Stimulated activated CD4-positive, alpha-beta T cell treated with anti-CD3 and anti-CD28 coated beads, TNF-alpha, amount 100 ng/mL, for 24 hours (primary cell): ENCODE results near the gene PPP1R14B.

ENCODE experiments used
- DNase-seq, 3 experiments: peaks; one replicate each; pipeline ENCODE4 v3.0.0-alpha.2; 2020; ENCODE audit warnings: low read depth in 3 of 3

PPP1R14B gene, protein sequence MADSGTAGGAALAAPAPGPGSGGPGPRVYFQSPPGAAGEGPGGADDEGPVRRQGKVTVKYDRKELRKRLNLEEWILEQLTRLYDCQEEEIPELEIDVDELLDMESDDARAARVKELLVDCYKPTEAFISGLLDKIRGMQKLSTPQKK

DNA sequence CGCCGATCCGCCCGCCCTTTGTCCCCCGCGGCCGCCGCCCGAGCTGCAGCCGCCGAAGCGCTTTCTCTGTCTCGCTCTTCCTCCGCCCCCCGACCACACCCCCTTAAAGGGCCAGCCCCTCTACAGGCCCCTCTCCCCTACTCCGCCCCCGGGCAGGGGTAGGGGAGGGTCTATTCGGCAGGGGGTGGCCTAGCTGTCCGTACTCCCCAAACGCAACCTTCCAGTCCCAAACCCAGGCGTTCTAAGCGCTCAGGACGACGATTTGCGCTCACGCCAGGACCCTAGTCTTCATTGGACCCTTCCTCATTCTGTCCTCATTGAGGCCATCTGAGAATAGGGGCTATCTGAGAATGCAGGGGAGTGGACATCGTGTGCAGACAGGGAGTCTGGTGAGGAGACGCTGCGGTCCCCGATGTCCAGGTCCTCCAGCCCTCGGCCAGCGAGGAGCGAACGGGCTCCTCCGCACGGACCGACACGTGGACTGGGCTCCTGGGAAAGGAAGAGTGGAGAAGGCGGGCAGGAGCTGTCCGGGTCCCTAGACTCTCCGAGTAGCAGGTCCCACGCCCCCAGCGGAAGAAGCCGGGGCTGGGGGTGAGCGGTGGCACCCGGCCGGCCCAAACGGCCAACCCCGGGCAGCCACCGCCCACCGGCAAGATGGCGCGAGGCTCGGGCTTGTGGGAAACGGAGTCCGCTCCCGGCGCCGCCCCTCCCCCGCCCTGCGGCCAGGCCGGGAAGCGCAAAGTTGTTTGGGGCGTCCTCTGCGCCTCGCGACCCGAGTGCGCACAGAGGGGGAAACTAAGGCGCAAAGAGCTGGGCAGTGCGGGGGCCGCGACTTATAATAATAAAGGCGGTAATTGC lies at the start of gene PPP1R14B:
Gene PPP1R14B, minus strand, starts transcription at position 73 of the 858 bp plus-strand sequence. CDS start 270 bp downstream, outside the sequence.
- peak; percentile 68 to 86 (median 71) for DNase-seq

DNA sequence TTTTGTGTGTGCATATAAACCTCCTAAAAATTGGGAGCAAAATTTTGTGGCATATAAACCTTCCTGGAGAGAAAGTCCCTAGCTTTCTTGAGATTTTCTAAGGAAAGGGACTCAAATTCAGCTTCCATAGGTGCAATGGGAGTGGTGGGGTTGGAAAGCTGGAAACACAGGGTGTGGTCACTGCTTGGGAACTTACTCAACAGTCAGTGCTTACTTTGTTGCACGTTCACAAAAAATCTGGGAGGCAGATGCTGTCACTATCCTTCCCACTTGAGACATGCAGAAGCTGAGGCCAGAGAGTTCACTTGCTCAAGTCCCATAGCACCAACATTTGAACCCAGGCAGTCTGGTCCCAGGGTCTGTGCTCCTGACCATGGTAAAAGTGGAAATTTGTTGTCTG lies 49.5 kb upstream of the PPP1R14B start:
- no peak for DNase-seq

DNA sequence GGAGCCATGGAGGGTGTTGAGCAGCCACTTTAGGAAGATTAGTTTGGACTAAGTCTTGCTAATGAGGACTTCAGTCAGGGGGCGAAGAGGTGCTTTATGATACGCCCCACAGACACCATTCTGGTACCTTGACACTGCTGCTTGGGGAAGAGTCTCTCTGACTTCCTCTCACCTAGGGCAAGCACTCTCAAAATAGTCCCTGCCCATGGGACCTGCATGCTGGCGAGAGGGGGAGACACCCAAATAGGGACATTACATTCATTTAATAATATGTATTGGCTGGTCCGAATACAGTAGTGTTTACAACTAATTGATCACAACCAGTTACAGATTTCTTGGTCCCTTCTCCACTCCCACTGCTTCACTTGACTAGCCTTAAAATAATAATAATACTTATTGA lies 49.0 kb upstream of the PPP1R14B start:
- no peak for DNase-seq

DNA sequence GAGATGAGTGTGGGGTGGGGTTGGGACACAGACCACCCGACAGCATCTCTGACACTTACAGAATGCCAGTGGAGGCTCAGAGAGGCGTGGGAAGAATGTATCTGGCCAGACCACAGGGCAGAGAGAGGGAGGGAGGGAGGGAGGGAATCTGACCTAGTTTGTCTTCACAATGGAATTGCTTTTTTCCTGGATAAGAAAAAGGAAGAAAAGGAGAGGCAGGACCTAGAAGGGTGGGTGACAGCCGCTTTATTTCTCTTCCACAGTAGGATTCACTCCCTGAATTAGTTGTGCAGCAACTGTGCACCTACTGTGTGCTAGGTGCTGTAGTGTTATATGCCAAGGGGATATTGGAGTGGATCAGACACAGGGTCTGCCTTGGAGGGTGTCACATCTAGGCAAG lies 48.0 kb upstream of the PPP1R14B start:
- no peak for DNase-seq

DNA sequence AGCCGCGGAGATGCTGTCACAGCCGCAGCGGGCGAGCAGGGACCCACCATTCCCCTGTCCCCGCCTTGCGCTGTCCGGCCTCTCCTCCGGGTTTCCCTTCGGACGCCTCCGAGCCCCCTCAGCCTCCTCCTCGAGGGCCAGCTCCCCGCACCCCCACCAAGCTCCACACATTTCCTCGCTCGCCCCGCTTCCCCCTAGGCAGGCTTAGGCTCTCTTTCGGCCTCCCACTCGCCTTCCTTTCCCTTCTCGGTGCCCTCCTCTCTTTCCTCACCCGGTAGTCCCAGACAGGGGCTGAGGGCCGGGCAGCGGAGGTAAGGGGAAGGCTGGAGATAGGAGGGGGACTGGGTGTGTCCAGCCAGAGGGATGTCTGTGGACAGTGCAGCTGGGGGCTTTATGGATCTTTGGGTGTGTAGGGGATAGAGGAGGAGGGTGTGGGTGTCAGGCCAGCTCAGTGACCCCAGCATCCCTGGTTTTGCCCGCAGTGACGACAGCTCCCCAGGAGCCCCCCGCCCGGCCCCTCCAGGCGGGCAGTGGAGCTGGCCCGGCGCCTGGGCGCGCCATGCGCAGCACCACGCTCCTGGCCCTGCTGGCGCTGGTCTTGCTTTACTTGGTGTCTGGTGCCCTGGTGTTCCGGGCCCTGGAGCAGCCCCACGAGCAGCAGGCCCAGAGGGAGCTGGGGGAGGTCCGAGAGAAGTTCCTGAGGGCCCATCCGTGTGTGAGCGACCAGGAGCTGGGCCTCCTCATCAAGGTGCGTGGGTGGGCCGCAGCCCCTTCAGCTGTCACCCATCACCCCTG lies 45.9 kb upstream of the PPP1R14B start:
- no peak for DNase-seq

DNA sequence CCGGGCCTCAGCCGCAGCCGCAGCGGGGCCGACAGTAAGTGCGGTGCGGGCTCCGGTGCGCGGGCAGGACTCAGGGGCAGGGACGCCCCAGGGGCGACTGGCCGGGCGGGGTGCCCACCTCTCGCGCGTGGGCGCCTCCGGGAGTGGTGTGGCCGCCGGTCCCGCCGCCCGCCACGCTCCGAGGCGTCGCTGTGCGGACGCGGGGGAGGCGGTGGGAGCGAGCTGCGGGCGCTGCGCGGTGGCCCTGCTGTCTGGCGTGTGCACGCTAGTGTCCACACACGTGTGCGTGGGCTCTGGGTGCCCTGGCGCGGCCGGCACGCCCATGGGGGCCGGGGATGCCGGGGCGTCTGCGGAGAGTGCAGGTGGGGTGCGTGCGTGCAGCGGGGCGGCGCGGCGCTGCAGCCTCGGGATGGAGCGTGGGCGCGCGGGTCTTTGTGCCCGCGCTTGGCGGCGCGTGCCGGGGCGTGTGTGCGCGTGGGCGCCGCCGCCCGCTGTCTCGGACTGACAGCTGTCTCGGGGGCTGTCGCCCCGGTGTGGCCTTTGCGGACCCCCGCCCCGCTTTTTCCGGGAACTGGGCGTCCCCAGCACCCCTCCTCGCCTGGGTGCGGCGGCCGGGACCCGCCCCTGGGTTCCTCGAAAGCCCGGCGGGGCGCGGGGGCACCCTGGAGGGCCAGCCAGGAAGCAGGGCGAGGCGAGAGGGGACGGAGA lies 45.2 kb upstream of the PPP1R14B start:
- no peak for DNase-seq

DNA sequence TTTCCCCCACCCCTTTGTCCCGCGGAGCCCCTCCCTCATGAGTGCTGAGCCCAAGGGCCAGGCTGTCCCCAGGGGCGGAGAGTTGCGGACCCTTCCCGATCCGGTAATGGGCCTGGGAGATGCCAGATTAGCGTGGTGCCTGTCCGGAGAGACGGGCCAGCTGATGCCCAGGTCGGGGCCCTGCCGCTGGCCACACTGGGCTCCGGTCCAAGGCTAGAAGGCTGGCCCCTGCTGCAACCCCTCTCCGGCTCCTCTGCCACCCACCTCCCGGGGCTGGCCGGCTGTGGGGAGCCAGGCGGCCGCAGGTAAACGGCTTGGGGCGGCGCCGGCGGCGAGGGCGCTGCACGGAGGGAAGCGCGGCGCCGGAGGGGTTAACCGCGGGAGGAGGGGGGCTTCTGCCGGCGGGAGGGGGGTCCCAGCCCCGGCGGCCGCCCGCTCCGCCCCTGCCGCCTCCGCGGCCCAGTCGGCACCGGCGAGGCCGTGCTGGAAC lies 44.6 kb upstream of the PPP1R14B start, which contains the start of gene KCNK4:
Gene KCNK4, plus strand, starts transcription at position 41 of the 490 bp plus-strand sequence. CDS start 1,717 bp downstream, outside the sequence.
- no peak for DNase-seq

DNA sequence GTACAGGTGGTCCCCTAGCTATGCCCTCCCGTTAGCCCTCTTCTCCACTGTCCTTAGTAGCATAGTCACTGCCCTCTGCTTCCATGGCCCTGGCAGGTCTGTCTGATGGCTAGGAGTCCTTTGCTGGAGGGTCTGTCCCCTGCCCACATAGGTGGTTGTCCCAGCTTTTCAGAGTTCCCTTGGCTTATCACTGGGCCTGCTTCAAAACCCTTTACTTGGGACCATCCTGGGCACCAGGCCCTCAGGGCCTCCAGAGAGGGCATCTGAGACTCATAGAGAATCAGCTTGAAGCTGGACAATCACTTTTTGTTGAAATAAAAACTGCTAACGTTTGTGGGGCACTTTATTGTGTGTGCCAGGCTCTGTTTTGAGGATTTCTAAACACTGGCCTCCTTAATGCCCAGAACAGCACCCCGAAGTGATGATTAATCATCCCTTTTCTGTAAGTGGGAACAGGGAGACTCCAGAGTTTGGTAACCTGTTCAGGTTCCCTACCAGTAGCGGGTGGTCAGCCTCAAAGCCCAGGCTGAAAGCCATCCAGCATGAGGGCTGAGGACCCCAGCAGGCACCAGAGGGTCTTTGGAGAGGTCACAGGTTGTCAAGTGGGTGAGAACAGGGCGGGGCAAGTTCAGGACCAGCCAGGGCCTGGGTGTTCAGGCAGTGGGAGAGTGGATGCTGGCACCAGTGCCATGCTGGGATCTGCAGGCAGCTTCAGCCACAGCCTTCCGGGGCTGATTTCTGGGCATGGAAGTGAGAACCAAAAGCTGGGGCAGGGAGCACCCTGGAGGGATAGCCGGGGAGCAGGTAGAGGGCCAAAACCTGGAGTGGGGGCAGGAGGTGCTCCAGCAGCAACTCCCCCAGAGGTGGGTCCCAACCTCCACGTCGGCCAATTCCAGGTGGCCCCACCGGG lies 43.9 kb upstream of the PPP1R14B start:
- DNase-seq = no peak

DNA sequence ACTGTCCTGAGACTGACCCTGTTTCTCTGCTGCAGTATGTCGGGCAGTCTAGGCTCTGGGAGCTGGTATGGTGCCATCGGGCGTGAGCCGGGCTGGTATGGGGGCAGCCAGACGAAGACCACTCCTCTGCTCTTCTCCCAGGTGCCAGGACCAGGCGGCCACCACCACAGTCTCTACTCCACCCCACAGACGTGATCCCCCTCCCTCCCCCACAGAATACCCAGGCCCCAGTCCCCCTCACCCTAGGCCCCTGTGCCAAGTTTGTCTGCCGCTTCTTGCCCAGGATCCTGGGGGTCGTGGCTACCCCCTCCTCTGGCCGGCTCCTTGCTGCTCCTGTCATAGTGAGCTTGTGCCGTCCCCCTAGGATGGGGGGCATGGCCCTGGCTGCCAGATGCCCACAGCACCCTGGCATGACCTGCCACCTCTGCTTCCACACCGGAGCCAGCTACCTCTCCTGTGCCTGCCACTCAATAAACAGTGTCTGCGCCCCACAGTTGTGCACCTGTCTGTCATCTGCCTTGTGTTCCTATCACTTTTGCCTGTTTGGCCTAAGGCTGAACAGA lies 42.3 kb upstream of the PPP1R14B start:
- no peak for DNase-seq

DNA sequence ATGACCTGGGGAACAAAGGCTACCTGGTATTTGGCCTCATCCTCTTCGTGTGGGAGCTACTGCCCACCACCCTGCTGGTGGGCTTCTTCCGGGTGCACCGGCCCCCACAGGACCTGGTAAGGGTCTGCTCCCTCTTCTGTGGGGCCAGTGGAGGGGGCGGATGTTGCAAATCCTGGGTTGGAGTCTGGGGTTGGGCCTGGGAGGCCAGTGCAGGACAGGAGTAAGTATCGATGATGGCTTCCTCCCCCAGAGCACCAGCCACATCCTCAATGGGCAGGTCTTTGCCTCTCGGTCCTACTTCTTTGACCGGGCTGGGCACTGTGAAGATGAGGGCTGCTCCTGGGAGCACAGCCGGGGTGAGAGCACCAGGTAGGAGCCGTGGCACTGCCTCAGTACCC lies 41.6 kb upstream of the PPP1R14B start:
- no peak for DNase-seq

DNA sequence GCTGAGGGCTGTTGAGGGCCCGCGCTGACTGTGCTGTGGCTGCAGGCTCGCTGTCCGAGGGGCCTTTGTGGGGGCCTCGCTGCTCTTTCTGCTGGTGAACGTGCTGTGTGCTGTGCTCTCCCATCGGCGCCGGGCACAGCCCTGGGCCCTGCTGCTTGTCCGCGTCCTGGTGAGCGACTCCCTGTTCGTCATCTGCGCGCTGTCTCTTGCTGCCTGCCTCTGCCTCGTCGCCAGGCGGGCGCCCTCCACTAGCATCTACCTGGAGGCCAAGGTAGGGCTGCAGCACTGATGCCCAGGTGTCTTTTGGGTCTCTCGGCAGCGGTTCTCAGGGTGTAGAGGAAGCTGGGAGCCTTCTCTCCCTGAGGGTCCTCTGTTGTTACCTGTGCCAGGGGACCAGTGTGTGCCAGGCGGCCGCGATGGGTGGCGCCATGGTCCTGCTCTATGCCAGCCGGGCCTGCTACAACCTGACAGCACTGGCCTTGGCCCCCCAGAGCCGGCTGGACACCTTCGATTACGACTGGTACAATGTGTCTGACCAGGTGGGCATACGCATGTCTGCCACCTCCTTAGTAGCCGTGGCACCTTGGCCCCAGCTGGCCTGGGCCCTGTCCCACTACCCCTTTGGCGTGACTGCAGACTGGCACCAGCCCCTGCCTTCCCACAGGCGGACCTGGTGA lies 41.1 kb upstream of the PPP1R14B start:
- DNase-seq = no peak

DNA sequence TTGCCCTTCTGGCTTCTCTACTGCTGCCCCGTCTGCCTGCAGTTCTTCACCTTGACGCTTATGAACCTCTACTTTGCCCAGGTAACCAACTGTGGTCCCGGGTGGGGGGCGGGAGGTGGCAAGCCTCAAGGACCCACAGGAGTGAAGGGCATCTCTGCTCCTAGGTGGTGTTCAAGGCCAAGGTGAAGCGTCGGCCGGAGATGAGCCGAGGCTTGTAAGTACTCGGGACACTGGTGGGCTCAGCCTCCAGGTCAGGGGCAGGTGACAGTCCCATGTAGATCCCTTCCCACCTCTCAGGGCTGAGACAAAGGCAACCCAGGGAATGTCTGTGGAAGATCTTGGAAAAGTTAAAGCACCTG lies 40.0 kb upstream of the PPP1R14B start:
- no peak for DNase-seq

DNA sequence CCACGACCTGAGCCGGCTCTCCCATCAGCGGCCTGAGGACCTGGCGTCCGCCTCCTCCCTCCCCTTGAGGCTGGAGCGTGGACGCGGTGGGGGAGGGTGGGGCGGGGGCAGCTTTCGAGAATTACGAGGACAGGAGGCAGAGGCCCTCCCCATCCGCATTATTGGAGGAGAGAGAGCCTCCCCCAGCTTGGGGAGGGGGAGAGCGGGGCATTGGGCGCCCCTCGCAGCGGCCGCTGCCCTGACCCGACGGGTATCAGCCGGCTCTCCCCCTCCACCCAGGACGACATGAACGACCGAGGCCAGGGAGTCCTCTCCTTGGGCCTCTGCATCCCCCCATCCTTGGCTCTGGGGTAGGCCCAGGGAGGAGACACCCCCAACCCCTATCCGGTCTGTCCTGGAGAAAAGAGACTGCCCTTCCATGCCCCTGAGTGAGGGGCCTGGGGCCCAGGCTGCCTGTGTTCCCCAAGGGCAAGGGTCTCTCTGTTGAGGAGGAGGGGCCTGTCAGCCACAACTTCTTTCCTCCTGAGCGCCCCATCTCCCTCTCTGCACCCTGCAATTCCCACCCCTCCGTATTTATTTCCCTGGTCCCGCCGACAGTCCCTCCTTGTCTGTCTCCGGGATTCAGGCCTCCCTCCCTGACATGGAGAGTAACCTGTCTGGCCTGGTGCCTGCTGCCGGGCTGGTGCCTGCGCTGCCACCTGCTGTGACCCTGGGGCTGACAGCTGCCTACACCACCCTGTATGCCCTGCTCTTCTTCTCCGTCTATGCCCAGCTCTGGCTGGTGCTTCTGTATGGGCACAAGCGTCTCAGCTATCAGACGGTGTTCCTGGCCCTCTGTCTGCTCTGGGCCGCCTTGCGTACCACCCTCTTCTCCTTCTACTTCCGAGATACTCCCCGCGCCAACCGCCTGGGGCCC lies 39.4 kb upstream of the PPP1R14B start:
- DNase-seq = no peak

DNA sequence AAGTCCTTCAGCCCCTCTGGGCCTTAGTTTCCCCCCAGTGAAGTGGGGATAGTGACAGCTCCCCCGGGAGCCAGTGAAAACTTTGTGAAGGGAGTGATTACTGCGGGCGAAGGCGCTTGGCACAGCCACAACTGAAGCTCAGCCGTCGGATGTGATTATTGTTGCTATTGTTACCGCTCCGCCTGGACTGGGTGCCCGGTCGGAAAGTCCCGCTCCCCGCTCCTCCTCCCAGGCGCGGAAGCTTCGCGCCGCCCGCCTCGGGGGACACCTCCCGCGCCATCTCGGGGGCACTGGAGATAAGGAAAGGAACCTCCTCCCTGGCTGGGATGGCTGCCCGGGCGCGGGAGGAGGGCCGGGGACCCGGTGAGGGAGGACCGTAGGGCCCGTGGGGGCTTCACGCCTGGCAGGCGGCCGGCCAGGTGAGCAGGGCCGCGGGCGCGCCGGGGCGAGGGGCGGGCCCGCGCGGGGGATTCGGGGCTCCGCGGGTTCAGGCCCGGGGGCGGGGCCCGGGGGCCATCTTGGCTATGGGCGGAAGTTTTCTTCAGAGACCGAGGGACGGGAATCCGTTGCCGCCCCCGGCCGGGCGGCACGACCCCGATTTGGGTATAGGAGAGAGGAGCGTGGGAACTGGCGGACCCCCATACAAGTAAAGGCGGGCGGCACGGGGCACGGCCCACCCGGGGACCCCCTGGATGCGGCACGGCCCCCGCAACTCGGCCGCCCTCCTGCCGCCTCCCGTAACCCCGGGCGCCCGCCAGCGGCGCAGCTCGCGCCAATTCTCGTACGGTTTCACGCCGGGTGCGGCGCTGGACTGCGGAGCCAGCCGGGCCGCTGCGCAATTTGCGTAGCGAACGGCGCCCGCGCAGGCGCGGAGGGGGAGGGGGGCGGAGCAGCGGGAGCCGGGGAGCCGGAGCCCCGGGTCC lies 38.5 kb upstream of the PPP1R14B start, which contains the start of gene GPR137:
Gene GPR137, plus strand, starts transcription at position 887 of the 923 bp plus-strand sequence. CDS start 677 bp downstream, outside the sequence.
- DNase-seq = peak; percentile 78 to 88 (median 84)

DNA sequence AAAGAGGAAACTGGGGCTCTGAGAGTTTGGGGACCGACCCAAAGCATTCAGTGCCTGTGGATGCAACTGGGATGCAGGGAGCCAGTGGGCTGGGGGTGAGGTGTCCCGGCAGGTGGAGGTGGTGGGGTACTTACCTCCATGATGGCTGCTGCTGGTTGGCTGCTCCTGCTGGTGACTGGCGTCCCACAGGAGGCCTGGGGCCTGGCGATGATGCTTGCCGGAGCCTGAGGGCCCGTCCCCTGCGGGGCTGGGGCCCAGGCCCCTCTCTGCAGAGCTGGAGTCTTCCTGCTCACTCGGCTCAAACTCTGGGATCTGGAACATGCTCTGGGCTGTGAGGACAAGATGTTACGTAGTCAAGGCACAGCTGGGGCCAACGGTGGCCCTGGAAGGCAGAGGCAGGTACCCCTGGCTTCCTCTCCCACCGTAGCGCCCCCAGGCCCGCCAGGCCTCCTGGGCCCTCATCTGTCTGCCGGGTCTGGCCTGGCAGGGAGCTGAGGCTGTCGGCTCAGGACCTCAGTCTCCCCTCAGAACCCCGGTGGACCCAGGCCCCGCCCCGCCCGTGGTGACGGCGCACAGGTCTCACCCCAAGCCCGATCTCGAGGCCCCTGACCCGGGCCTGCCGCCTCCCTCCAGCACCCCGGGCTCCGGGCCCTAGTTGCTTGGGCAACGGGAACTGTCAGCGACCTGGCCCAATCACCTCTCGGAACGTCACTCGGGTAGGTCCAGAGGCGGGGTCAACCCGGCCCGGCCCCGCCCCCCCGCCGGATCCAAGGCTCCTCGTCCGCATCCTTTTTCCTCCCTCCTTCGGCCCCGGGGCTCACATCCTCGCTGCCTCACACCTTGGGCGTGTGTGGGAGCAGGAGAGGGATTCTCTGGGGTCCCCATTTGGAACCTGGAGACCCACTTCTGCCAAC lies 37.6 kb upstream of the PPP1R14B start, which contains the start of gene BAD:
Gene BAD, minus strand, starts transcription at position 618 of the 914 bp plus-strand sequence. Its CDS starts 297 bp downstream, at position 321.
- DNase-seq = peak; percentile 85 to 94 (median 86)

DNA sequence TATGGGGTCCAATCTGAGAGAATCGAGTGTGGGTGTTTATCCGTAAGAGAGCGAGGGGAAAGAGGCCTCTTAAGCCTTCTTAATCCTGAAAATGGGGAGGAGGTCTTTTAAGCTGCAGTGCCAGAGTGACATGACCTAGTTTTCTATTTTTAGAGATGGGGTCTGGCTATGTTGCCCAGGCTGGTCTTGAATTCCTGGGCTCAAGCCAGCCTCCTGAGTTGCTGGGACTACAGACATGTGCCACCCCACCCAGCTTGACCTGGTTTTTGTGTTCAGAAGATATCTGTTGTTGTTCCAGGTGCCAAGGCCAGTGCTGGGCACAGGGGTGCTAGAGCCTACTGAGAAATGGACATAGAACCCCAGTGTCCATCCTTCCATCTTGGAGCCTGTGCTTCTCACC lies 36.3 kb upstream of the PPP1R14B start:
- no peak for DNase-seq
